Spinal cord (tissue), 10 donors: ENCODE measurements around the gene CD37. TPM values are rescaled to one million over a fixed set of nuclear protein-coding genes. Genes with fewer than 3 reads are reported as not detected.

Source experiments
- DNase-seq, 6 donors: peaks; one replicate each; pipeline versions ENCODE4 v3.0.0 to v3.0.0-alpha.2; 2013 to 2015; ENCODE audit warnings: low spot score in 6 of 6, low read depth in 4 of 6
- H3K27ac ChIP-seq: one replicate; pipeline ENCODE4 v1.5.1; 2013; ENCODE audit warnings: low read depth, low read length, control low read depth
- H3K27me3 ChIP-seq: one replicate; pipeline ENCODE4 v1.6.1; 2013; ENCODE audit warnings: low read length; ENCODE audit not compliant: control insufficient read depth, insufficient read depth
- H3K36me3 ChIP-seq: one replicate; pipeline ENCODE4 v1.6.1; 2013; ENCODE audit warnings: low read length; ENCODE audit not compliant: control insufficient read depth, insufficient read depth
- H3K4me1 ChIP-seq: one replicate; pipeline ENCODE4 v1.6.1; 2013; ENCODE audit warnings: low read length; ENCODE audit not compliant: control insufficient read depth, insufficient read depth
- H3K4me3 ChIP-seq: one replicate; pipeline ENCODE4 v1.5.1; 2013; ENCODE audit warnings: low read depth, low read length, control low read depth
- H3K9me3 ChIP-seq: one replicate; pipeline ENCODE4 v1.6.1; 2013; ENCODE audit warnings: low read length; ENCODE audit not compliant: control insufficient read depth, insufficient read depth
- WGBS: methylation state at CpG from one replicate; pipeline ENCODE4 v1.1.5; 2013; ENCODE audit warnings: missing lambda C conversion rate; ENCODE audit not compliant: insufficient coverage; 5-methylcytosine and 5-hydroxymethylcytosine counted together
- polyA plus RNA-seq, 2 donors: library from polyadenylated mRNA; unstranded; fragments of 120-200 nt; gene quantifications; one replicate each; pipeline ENCODE4 v1.2.1, GENCODE V29; 2013; ENCODE audit not compliant: insufficient read length in 2 of 2
- total RNA-seq, 2 donors: library from RNA; depleted of rRNA in 1 of 2; stranded (reverse); fragments of 120-200 nt in 1 of 2; fragments of >200 nt in 1 of 2; gene quantifications; one replicate each; pipeline versions ENCODE4 v1.2.3 to v1.2.4, GENCODE V29; 2013 to 2014
- donor health status: healthy.

The CD37 gene
- total and polyA plus RNA-seq, 4 donors, result 2.9 to 18.0 (median 13.5) TPM

GRCh38 chr19:49343123-49343522 is 7.9 kb downstream of the CD37 start:
- Histone ChIP-seq H3K9me3 (no peaks in the 10 kb centered on the region), H3K4me1 (peaks cover 32% of the 10 kb centered on the region), H3K27ac (no peak overlapping the region), H3K36me3 (peaks cover 42% of the 10 kb centered on the region), H3K27me3 (peaks cover 4% of the 10 kb centered on the region), H3K4me3 (no peak overlapping the region)
- 100% methylated on average over 2 of the region's 7 CpGs for WGBS
- DNase-seq, result no peak

- DNase-seq, result peak in 1 of 6 donors; percentile 50
- peaks cover 44% of the 10 kb centered on the region for H3K36me3 ChIP-seq
- 62% methylated on average over 11 of the region's 11 CpGs for WGBS
These were observed 9.6 kb downstream of the CD37 start for GRCh38 chr19:49344505-49345423.

GRCh38 chr19:49347191-49347590 is 12.0 kb downstream of the CD37 start:
- Histone ChIP-seq H3K27ac (no peak overlapping the region), H3K9me3 (no peaks in the 10 kb centered on the region), H3K4me1 (peaks cover 4% of the 10 kb centered on the region), H3K27me3 (no peaks in the 10 kb centered on the region), H3K36me3 (peaks cover 49% of the 10 kb centered on the region), H3K4me3 (no peak overlapping the region)
- DNase-seq, result no peak
- WGBS, result 96% methylated on average over 15 of the region's 15 CpGs

More at GRCh38 chr19:49344505-49345423, 9.6 kb downstream of the CD37 start:
- Histone ChIP-seq H3K27ac (no peak overlapping the region), H3K9me3 (no peaks in the 10 kb centered on the region), H3K4me1 (peaks cover 16% of the 10 kb centered on the region), H3K27me3 (no peaks in the 10 kb centered on the region), H3K4me3 (no peak overlapping the region)

- Histone ChIP-seq H3K9me3 (no peaks in the 10 kb centered on the region), H3K27me3 (no peaks in the 10 kb centered on the region), H3K27ac (no peak overlapping the region), H3K4me3 (no peak overlapping the region), H3K36me3 (peaks cover 45% of the 10 kb centered on the region), H3K4me1 (peaks cover 4% of the 10 kb centered on the region)
- 51% methylated on average over 3 of the region's 3 CpGs for WGBS
- DNase-seq, result peak in 4 of 6 donors; percentile 26 to 98 (median 80)
These were observed 12.6 kb downstream of the CD37 start for GRCh38 chr19:49347835-49348234.

- Histone ChIP-seq H3K4me1 (peaks cover 4% of the 10 kb centered on the region), H3K27me3 (no peaks in the 10 kb centered on the region), H3K27ac (no peak overlapping the region), H3K4me3 (no peak overlapping the region), H3K36me3 (peaks cover 43% of the 10 kb centered on the region), H3K9me3 (no peaks in the 10 kb centered on the region)
- WGBS, result 84% methylated on average over 7 of the region's 12 CpGs
- peak in 1 of 6 donors; percentile 64 for DNase-seq
These were observed 13.3 kb downstream of the CD37 start for GRCh38 chr19:49348305-49349189.

GRCh38 chr19:49349567-49349966 is 14.4 kb downstream of the CD37 start:
- H3K4me1 ChIP-seq, result peaks cover 3% of the 10 kb centered on the region
- WGBS, result 100% methylated on average over 1 of the region's 2 CpGs
- H3K36me3 ChIP-seq, result peaks cover 38% of the 10 kb centered on the region
- no peak for DNase-seq
- H3K27me3 ChIP-seq, result no peaks in the 10 kb centered on the region
- no peak overlapping the region for H3K4me3 ChIP-seq
- no peak overlapping the region for H3K27ac ChIP-seq
- no peaks in the 10 kb centered on the region for H3K9me3 ChIP-seq

- no peak overlapping the region for H3K27ac ChIP-seq
These were observed 20.7 kb downstream of the CD37 start for GRCh38 chr19:49355909-49356353.

GRCh38 chr19:49356382-49356781 is 21.2 kb downstream of the CD37 start:
- Histone ChIP-seq H3K36me3 (peaks cover 48% of the 10 kb centered on the region), H3K4me3 (no peak overlapping the region), H3K27me3 (no peaks in the 10 kb centered on the region), H3K9me3 (no peaks in the 10 kb centered on the region), H3K27ac (no peak overlapping the region), H3K4me1 (peaks cover 10% of the 10 kb centered on the region)
- 64% methylated on average over 3 of the region's 7 CpGs for WGBS
- DNase-seq, result no peak

More at GRCh38 chr19:49355909-49356353, 20.7 kb downstream of the CD37 start:
- peaks cover 5% of the 10 kb centered on the region for H3K4me1 ChIP-seq
- no peak overlapping the region for H3K4me3 ChIP-seq
- H3K36me3 ChIP-seq, result peaks cover 52% of the 10 kb centered on the region
- DNase-seq, result no peak
- H3K27me3 ChIP-seq, result no peaks in the 10 kb centered on the region
- H3K9me3 ChIP-seq, result no peaks in the 10 kb centered on the region
- WGBS, result 54% methylated on average over 4 of the region's 12 CpGs

GRCh38 chr19:49357186-49357585 is 22.0 kb downstream of the CD37 start:
- H3K27ac ChIP-seq, result no peak overlapping the region

More at GRCh38 chr19:49357186-49357585, 22.0 kb downstream of the CD37 start:
- no peak for DNase-seq
- no peaks in the 10 kb centered on the region for H3K9me3 ChIP-seq
- H3K27me3 ChIP-seq, result peaks cover 4% of the 10 kb centered on the region
- 89% methylated on average over 7 of the region's 9 CpGs for WGBS
- peaks cover 46% of the 10 kb centered on the region for H3K36me3 ChIP-seq
- H3K4me1 ChIP-seq, result peaks cover 14% of the 10 kb centered on the region
- H3K4me3 ChIP-seq, result no peak overlapping the region
